Measurements from ENCODE around the gene RECQL5. TPM values are rescaled to one million over a fixed set of nuclear protein-coding genes. Genes with fewer than 3 reads are reported as not detected.

RECQL5 gene
- total RNA-seq, 1 experiment from 2014 or later = 67.0 TPM

DNA sequence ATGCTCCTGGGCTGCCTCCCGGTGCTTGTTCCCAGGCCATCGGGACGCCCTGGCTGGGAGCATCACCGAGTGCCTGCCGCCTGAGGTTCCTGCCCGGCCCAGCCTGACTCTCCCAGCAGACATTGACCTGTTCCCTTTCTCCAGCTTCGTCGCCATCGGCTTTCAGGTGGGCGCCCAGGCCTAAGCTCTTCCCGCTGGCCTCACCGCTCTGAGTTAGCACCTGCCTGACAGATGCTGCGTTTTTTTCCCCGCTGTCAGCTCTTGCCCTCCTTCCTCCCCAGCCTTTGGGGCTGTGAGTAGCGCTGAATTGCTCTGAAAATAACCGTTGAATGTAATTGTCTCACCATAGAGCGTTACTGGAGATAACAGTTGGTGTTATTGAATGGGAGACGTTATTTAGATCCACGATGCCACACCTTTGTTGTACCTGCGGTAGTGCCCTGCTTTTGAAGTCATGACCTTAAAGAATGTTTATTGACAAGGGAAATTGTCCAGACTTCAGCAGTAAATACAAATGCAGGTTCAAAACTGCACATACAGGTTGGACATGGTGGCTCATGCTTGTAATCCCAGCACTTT, 55.0 kb downstream of the RECQL5 start:
- no peak overlapping the region for H3K4me3 Mint-ChIP-seq (ENCODE audit: unreplicated experiment)
- intact Hi-C loops (cut with micrococcal nuclease; ENCODE audit: unreplicated experiment) = no loop called here
- Histone ChIP-seq H3K9me3 (no peaks in the 10 kb centered on the region), H3K36me3 (ENCODE audit: control insufficient read depth, insufficient read depth, low read length) (no peaks in the 10 kb centered on the region), H3K4me3 (ENCODE audit: low read depth, low read length) (no peak overlapping the region), H3K4me1 (peaks cover 39% of the 10 kb centered on the region), H3K27me3 (replicated peaks; ENCODE audit: control insufficient read depth, insufficient read depth, low read length) (no peaks in the 10 kb centered on the region)
- DNase-seq = peak in 1 of 2 experiments; percentile 34
- BruUV-seq (replicated peaks) = no TSS peak
- ChIA-PET CTCF (interaction anchor here (0.5 to 2.7 kb wide), 3 partner anchors 11 to 46 kb away, joined by 6 to 13 read pairs (median 6); partner anchors contain the start of gene SMIM5), POLR2A (interaction anchor here (0.6 kb wide), 1 partner anchor 428 kb away, joined by 3 read pairs; no protein-coding TSS in a partner anchor)
- no peaks in the 10 kb centered on the region for H3K9me3 Mint-ChIP-seq (ENCODE audit: unreplicated experiment)
- H3K36me3 Mint-ChIP-seq (ENCODE audit: insufficient read depth, unreplicated experiment) = peaks cover 6% of the 10 kb centered on the region
- H3K27ac Mint-ChIP-seq (ENCODE audit: unreplicated experiment) = peak overlapping the region; percentile 39
- TF ChIP-seq CTCF (IDR thresholded peaks at IDR 0.05; ENCODE audit: insufficient read depth in 1 of 2, low read depth in 1 of 2, low read length in 1 of 2, severe bottlenecking in 1 of 2, unreplicated experiment in 1 of 2) = no peak
- peaks cover 19% of the 10 kb centered on the region for H3K4me1 Mint-ChIP-seq (ENCODE audit: low read depth, unreplicated experiment)
- no peaks in the 10 kb centered on the region for H3K27me3 Mint-ChIP-seq (ENCODE audit: insufficient read depth, unreplicated experiment)

DNA sequence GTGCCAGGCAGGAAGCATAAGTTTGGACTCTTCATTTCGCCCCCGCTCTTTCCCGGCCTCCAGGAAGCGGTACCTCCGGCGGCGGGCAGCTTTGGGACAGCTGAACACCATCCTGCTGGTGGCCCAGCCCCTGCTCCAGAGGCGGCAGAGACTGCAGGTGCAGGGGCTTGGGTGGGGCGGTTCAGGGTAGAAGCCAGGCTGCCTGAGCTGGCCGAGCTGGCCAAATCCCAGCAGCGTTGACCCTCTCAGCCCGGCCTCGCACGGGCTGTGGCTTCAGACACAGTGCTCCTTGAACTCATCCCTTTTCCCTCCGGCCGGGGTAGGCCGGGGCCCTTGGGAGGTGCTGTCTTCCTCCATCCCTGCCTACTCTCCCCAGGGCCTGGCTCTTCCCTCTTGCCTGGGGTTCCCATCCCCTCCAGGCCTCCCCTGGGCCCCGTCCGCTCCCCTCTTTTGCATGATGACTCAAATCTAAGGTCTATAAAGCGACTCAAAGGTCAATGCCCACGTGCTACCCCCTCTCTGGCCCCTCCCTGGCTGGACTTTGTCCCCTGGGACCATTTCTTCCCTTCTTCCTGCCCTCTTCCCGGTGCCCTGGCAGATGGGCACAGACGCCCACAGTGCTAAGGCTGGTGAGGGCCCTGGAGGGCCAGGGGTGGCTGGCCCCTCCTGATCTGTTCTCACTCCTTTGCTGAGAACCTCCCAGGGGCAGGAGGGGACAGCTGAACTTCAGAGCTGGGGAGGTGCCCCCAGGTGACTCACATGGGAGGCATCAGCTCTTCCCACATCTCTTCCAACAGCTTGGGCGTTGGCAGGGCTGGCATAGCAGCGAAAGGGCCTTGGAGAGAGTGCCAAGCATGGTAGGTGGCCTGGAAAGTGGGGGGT, 56.6 kb downstream of the RECQL5 start:
- 0 out of 2 replicates have a peak overlapping the region, but pooled peaks have one; percentile 10 for H3K4me3 ChIP-seq (ENCODE audit: low read depth, low read length)
- Mint-ChIP-seq H3K4me3 (ENCODE audit: unreplicated experiment) (peak overlapping the region; percentile 45), H3K27me3 (ENCODE audit: insufficient read depth, unreplicated experiment) (no peaks in the 10 kb centered on the region), H3K27ac (ENCODE audit: unreplicated experiment) (peak overlapping the region; percentile 87), H3K9me3 (ENCODE audit: unreplicated experiment) (no peaks in the 10 kb centered on the region), H3K4me1 (ENCODE audit: low read depth, unreplicated experiment) (peaks cover 25% of the 10 kb centered on the region), H3K36me3 (ENCODE audit: insufficient read depth, unreplicated experiment) (peaks cover 6% of the 10 kb centered on the region)
- peak; percentile 59 to 83 for DNase-seq
- POLR2A ChIA-PET = no interaction called here
- H3K27me3 ChIP-seq (replicated peaks; ENCODE audit: control insufficient read depth, insufficient read depth, low read length) = no peaks in the 10 kb centered on the region
- intact Hi-C loops (cut with micrococcal nuclease; ENCODE audit: unreplicated experiment) = no loop called here
- H3K4me1 ChIP-seq = peaks cover 41% of the 10 kb centered on the region
- no peaks in the 10 kb centered on the region for H3K36me3 ChIP-seq (ENCODE audit: control insufficient read depth, insufficient read depth, low read length)
- CTCF ChIA-PET = interaction anchor here (0.6 to 2.7 kb wide), 3 partner anchors 9 to 983 kb away, joined by 6 to 13 read pairs (median 9); partner anchors contain the start of gene SMIM5
- no TSS peak for BruUV-seq (replicated peaks)
- no peaks in the 10 kb centered on the region for H3K9me3 ChIP-seq
- no peak for TF ChIP-seq CTCF (IDR thresholded peaks at IDR 0.05; ENCODE audit: insufficient read depth in 1 of 2, low read depth in 1 of 2, low read length in 1 of 2, severe bottlenecking in 1 of 2, unreplicated experiment in 1 of 2)

GRCh38 chr17:75607086-75607485, 59.9 kb downstream of the RECQL5 start:
- DNase-seq = no peak
- no peaks in the 10 kb centered on the region for H3K36me3 ChIP-seq (ENCODE audit: control insufficient read depth, insufficient read depth, low read length)
- no peaks in the 10 kb centered on the region for H3K9me3 Mint-ChIP-seq (ENCODE audit: unreplicated experiment)
- peaks cover 23% of the 10 kb centered on the region for H3K4me1 Mint-ChIP-seq (ENCODE audit: low read depth, unreplicated experiment)
- no peak overlapping the region for H3K4me3 Mint-ChIP-seq (ENCODE audit: unreplicated experiment)
- no peaks in the 10 kb centered on the region for H3K27me3 Mint-ChIP-seq (ENCODE audit: insufficient read depth, unreplicated experiment)
- no peak overlapping the region for H3K4me3 ChIP-seq (ENCODE audit: low read depth, low read length)
- H3K27me3 ChIP-seq (replicated peaks; ENCODE audit: control insufficient read depth, insufficient read depth, low read length) = no peaks in the 10 kb centered on the region
- H3K9me3 ChIP-seq = no peaks in the 10 kb centered on the region
- ChIA-PET POLR2A (no interaction called here), CTCF (no interaction called here)
- peaks cover 28% of the 10 kb centered on the region for H3K4me1 ChIP-seq
- intact Hi-C loops (cut with micrococcal nuclease; ENCODE audit: unreplicated experiment) = no loop called here
- no peak overlapping the region for H3K27ac Mint-ChIP-seq (ENCODE audit: unreplicated experiment)
- BruUV-seq (replicated peaks) = no TSS peak
- H3K36me3 Mint-ChIP-seq (ENCODE audit: insufficient read depth, unreplicated experiment) = peaks cover 4% of the 10 kb centered on the region
- no peak for TF ChIP-seq CTCF (IDR thresholded peaks at IDR 0.05; ENCODE audit: insufficient read depth in 1 of 2, low read depth in 1 of 2, low read length in 1 of 2, severe bottlenecking in 1 of 2, unreplicated experiment in 1 of 2)

All from Caco-2 (cell line).